ENCODE measurements around the gene BMAL2. TPM values are rescaled to one million over a fixed set of nuclear protein-coding genes. Genes with fewer than 3 reads are reported as not detected.

The BMAL2 gene
- total and polyA plus RNA-seq, 3 experiments from 2014 or later, result 0.10 to 22.4 (median 21.6) TPM

- Histone ChIP-seq H3K27ac (ENCODE audit: low read depth, low read length) (no peak overlapping the region), H3K27me3 (ENCODE audit: insufficient read depth, low read length, poor library complexity, severe bottlenecking) (no peaks in the 10 kb centered on the region), H3K9me3 (ENCODE audit: low read length) (no peaks in the 10 kb centered on the region), H3K4me1 (ENCODE audit: insufficient read depth, low read length) (no peaks in the 10 kb centered on the region), H3K4me3 (ENCODE audit: low read length) (no peak overlapping the region), H3K36me3 (ENCODE audit: insufficient read depth, low read length) (no peaks in the 10 kb centered on the region)
- Mint-ChIP-seq H3K27me3 (peaks cover 10 to 13% of the 10 kb centered on the region in 2 donors), H3K4me1 (no peaks in the 10 kb centered on the region), H3K9me3 (no peaks in the 10 kb centered on the region), H3K36me3 (no peaks in the 10 kb centered on the region), H3K4me3 (no peak overlapping the region), H3K27ac (no peak overlapping the region)
- CTCF ChIA-PET, result no interaction called here
- no peak for DNase-seq
- POLR2A ChIA-PET, result no interaction called here
These were observed 12.7 kb downstream of the BMAL2 start for GRCh38 chr12:27345376-27345775.

DNA sequence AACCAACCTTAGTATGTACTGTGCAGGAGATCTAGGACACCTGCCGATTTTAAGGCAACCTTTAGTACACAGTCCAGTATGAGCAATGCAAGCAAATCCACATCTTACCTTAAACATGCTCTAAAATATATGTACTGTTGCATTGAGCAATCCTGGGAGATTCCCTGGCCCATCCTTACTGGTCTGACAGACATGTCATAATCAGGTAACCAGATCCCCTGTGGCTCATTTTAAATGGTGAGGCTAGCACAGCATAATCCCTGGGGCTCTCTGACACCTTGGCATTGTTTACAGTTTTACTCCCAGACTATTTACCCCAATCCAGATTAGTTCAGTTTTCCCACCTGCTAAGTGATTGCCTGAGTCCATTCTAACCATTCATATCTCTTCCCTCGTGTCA is 15.1 kb downstream of the BMAL2 start:
- Mint-ChIP-seq H3K27me3 (peaks cover 13 to 22% of the 10 kb centered on the region in 2 donors), H3K9me3 (no peaks in the 10 kb centered on the region), H3K36me3 (no peaks in the 10 kb centered on the region), H3K4me3 (no peak overlapping the region), H3K4me1 (no peaks in the 10 kb centered on the region), H3K27ac (no peak overlapping the region)
- Histone ChIP-seq H3K27ac (ENCODE audit: low read depth, low read length) (no peak overlapping the region), H3K27me3 (ENCODE audit: insufficient read depth, low read length, poor library complexity, severe bottlenecking) (no peaks in the 10 kb centered on the region), H3K36me3 (ENCODE audit: insufficient read depth, low read length) (no peaks in the 10 kb centered on the region), H3K9me3 (ENCODE audit: low read length) (no peaks in the 10 kb centered on the region), H3K4me3 (ENCODE audit: low read length) (no peak overlapping the region), H3K4me1 (ENCODE audit: insufficient read depth, low read length) (no peaks in the 10 kb centered on the region)
- DNase-seq, result no peak
- ChIA-PET POLR2A (no interaction called here), CTCF (no interaction called here)

- H3K27ac Mint-ChIP-seq, result no peak overlapping the region
- Histone ChIP-seq H3K4me3 (ENCODE audit: low read length) (no peak overlapping the region), H3K9me3 (ENCODE audit: low read length) (no peaks in the 10 kb centered on the region), H3K27ac (ENCODE audit: low read depth, low read length) (no peak overlapping the region), H3K4me1 (ENCODE audit: insufficient read depth, low read length) (no peaks in the 10 kb centered on the region), H3K36me3 (ENCODE audit: insufficient read depth, low read length) (no peaks in the 10 kb centered on the region), H3K27me3 (ENCODE audit: insufficient read depth, low read length, poor library complexity, severe bottlenecking) (no peaks in the 10 kb centered on the region)
- H3K4me3 Mint-ChIP-seq, result no peak overlapping the region
- POLR2A ChIA-PET, result no interaction called here
- CTCF ChIA-PET, result no interaction called here
- H3K9me3 Mint-ChIP-seq, result no peaks in the 10 kb centered on the region
- peaks cover 10 to 25% of the 10 kb centered on the region in 2 donors for H3K27me3 Mint-ChIP-seq
- no peaks in the 10 kb centered on the region for H3K4me1 Mint-ChIP-seq
- no peak for DNase-seq
- no peaks in the 10 kb centered on the region for H3K36me3 Mint-ChIP-seq
These were observed 18.8 kb downstream of the BMAL2 start for GRCh38 chr12:27351476-27351875.

GRCh38 chr12:27355486-27355885 is 22.9 kb downstream of the BMAL2 start:
- no peaks in the 10 kb centered on the region for H3K27me3 ChIP-seq (ENCODE audit: insufficient read depth, low read length, poor library complexity, severe bottlenecking)
- Mint-ChIP-seq H3K4me1 (no peaks in the 10 kb centered on the region), H3K4me3 (no peak overlapping the region), H3K9me3 (no peaks in the 10 kb centered on the region), H3K27me3 (peaks cover 7 to 27% of the 10 kb centered on the region in 2 donors), H3K27ac (no peak overlapping the region), H3K36me3 (no peaks in the 10 kb centered on the region)
- DNase-seq, result no peak
- H3K4me1 ChIP-seq (ENCODE audit: insufficient read depth, low read length), result no peaks in the 10 kb centered on the region
- no peak overlapping the region for H3K27ac ChIP-seq (ENCODE audit: low read depth, low read length)
- ChIA-PET POLR2A (no interaction called here), CTCF (no interaction called here)
- H3K36me3 ChIP-seq (ENCODE audit: insufficient read depth, low read length), result no peaks in the 10 kb centered on the region
- H3K4me3 ChIP-seq (ENCODE audit: low read length), result no peak overlapping the region
- H3K9me3 ChIP-seq (ENCODE audit: low read length), result no peaks in the 10 kb centered on the region

DNA sequence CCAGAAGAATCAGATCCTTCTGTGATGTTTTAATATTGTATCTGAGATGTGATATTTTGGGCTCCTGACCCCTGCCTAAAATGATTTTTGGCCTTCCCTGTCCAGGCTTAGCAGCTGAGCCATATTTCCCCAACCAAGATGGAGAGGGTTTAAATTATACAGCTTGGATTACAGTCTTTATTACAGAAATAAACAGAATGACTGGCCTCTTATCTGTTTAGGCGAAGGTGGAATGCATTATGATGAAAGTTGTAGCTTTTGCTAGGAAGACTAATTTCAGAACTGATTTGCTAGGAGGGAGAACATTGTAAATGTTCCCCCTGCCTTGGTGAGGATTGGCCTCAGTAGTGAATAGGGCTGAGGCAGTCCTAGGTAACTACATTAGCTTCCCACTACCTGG is 23.3 kb downstream of the BMAL2 start:
- Mint-ChIP-seq H3K27me3 (peaks cover 7 to 27% of the 10 kb centered on the region in 2 donors), H3K4me3 (no peak overlapping the region), H3K27ac (no peak overlapping the region), H3K36me3 (no peaks in the 10 kb centered on the region), H3K4me1 (no peaks in the 10 kb centered on the region), H3K9me3 (no peaks in the 10 kb centered on the region)
- Histone ChIP-seq H3K9me3 (ENCODE audit: low read length) (no peaks in the 10 kb centered on the region), H3K4me3 (ENCODE audit: low read length) (no peak overlapping the region), H3K36me3 (ENCODE audit: insufficient read depth, low read length) (no peaks in the 10 kb centered on the region), H3K27ac (ENCODE audit: low read depth, low read length) (no peak overlapping the region), H3K27me3 (ENCODE audit: insufficient read depth, low read length, poor library complexity, severe bottlenecking) (no peaks in the 10 kb centered on the region), H3K4me1 (ENCODE audit: insufficient read depth, low read length) (no peaks in the 10 kb centered on the region)
- ChIA-PET CTCF (no interaction called here), POLR2A (no interaction called here)
- DNase-seq, result no peak

DNA sequence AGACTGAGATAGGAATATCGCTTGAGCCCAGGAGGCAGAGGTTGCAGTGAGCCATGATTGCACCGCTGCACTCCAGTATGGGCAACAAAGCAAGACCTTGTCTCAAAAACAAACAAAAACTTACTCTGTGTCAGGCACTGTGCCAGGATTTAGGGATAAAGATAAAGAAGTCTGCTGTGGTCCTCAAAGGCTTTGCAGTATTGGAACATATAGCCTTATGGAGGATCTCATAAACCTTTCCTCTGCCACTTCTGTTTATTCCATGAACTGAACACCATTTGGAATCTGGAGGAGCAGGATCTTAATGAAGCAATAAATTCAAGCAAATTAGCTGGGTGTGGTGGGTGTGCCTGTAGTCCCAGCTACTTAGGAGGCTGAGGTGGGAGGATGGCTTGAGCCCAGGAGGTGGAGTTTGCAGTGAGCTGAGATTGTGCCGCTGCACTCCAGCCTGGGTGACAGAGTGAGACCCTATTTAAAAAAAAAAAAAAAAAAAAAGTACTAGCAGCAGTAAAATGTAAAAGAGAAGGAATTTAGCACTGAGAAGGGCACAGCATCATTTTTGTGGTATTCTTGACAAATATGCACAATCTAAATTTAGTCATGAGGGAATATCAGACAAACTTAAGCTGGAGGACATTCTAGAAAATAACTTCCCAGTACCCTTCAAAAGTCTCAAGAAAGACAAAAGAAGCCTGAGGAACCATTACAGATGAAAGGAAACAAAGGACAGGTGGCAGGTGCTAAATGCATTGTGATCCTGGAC is 27.1 kb downstream of the BMAL2 start:
- no peak overlapping the region for H3K4me3 Mint-ChIP-seq
- H3K27ac ChIP-seq (ENCODE audit: low read depth, low read length), result no peak overlapping the region
- H3K9me3 Mint-ChIP-seq, result peaks cover 0 to 2% (median 0%) of the 10 kb centered on the region in 5 donors
- H3K27ac Mint-ChIP-seq, result no peak overlapping the region
- no peaks in the 10 kb centered on the region for H3K9me3 ChIP-seq (ENCODE audit: low read length)
- H3K4me3 ChIP-seq (ENCODE audit: low read length), result no peak overlapping the region
- ChIA-PET CTCF (no interaction called here), POLR2A (no interaction called here)
- H3K4me1 Mint-ChIP-seq, result no peaks in the 10 kb centered on the region
- no peaks in the 10 kb centered on the region for H3K4me1 ChIP-seq (ENCODE audit: insufficient read depth, low read length)
- H3K27me3 Mint-ChIP-seq, result peaks cover 4 to 21% of the 10 kb centered on the region in 2 donors
- no peaks in the 10 kb centered on the region for H3K36me3 Mint-ChIP-seq
- no peak for DNase-seq
- H3K27me3 ChIP-seq (ENCODE audit: insufficient read depth, low read length, poor library complexity, severe bottlenecking), result no peaks in the 10 kb centered on the region
- H3K36me3 ChIP-seq (ENCODE audit: insufficient read depth, low read length), result no peaks in the 10 kb centered on the region

DNA sequence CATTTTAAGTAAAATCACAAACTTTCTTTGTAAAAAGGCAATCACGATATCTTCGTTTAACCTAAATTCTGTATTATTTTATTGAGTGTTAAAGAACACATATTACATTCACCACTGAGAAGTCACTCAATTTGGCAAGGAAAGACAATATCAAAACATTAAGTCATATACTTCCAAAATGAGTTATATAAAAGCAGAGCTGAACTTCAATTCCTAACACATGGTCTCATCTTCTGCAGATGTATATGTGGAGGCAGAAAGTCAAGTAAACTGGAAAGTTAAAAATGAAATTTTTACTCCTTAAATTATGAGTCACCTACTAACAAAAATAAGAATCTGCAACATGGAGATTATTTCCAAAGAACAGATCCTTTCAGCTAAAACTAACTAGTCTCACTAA is 28.7 kb downstream of the BMAL2 start:
- peaks cover 4 to 15% of the 10 kb centered on the region in 2 donors for H3K27me3 Mint-ChIP-seq
- POLR2A ChIA-PET, result no interaction called here
- CTCF ChIA-PET, result no interaction called here

DNA sequence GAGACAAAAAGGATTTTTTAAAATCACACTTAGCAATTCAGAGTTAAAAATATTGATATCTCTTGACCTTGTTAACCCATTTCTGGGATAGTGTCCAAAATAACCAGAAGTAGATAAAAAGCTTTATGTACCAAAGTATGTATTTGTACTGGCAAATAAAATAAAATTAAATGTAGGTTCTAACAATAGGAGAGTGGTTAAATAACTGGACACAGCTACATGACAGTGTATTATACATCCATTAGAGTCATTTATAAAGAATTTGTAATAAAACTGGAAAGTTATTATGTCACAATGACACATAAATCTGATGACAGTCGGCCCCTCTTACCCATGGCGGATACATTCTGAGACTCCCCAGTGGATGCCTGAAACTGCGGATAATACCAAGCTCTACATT is 34.0 kb downstream of the BMAL2 start:
- no peaks in the 10 kb centered on the region for H3K36me3 ChIP-seq (ENCODE audit: insufficient read depth, low read length)
- ChIA-PET POLR2A (no interaction called here), CTCF (no interaction called here)
- H3K27ac ChIP-seq (ENCODE audit: low read depth, low read length), result no peak overlapping the region
- H3K27ac Mint-ChIP-seq, result no peak overlapping the region
- no peak overlapping the region for H3K4me3 Mint-ChIP-seq
- no peaks in the 10 kb centered on the region for H3K27me3 ChIP-seq (ENCODE audit: insufficient read depth, low read length, poor library complexity, severe bottlenecking)
- no peaks in the 10 kb centered on the region for H3K4me1 Mint-ChIP-seq
- H3K27me3 Mint-ChIP-seq, result peaks cover 4 to 31% of the 10 kb centered on the region in 2 donors
- no peaks in the 10 kb centered on the region for H3K4me1 ChIP-seq (ENCODE audit: insufficient read depth, low read length)
- H3K9me3 Mint-ChIP-seq, result peaks cover 0 to 2% (median 0%) of the 10 kb centered on the region in 5 donors
- H3K4me3 ChIP-seq (ENCODE audit: low read length), result no peak overlapping the region
- DNase-seq, result no peak
- no peaks in the 10 kb centered on the region for H3K36me3 Mint-ChIP-seq
- no peaks in the 10 kb centered on the region for H3K9me3 ChIP-seq (ENCODE audit: low read length)

More for the DNA sequence above, 28.7 kb downstream of the BMAL2 start:
- DNase-seq, result no peak
- no peaks in the 10 kb centered on the region for H3K4me1 ChIP-seq (ENCODE audit: insufficient read depth, low read length)
- no peaks in the 10 kb centered on the region for H3K36me3 ChIP-seq (ENCODE audit: insufficient read depth, low read length)
- H3K36me3 Mint-ChIP-seq, result no peaks in the 10 kb centered on the region
- no peak overlapping the region for H3K4me3 ChIP-seq (ENCODE audit: low read length)
- no peak overlapping the region for H3K27ac ChIP-seq (ENCODE audit: low read depth, low read length)
- H3K27ac Mint-ChIP-seq, result no peak overlapping the region
- H3K4me3 Mint-ChIP-seq, result no peak overlapping the region
- no peaks in the 10 kb centered on the region for H3K9me3 ChIP-seq (ENCODE audit: low read length)
- H3K4me1 Mint-ChIP-seq, result no peaks in the 10 kb centered on the region
- no peaks in the 10 kb centered on the region for H3K27me3 ChIP-seq (ENCODE audit: insufficient read depth, low read length, poor library complexity, severe bottlenecking)
- H3K9me3 Mint-ChIP-seq, result peaks cover 0 to 2% (median 0%) of the 10 kb centered on the region in 5 donors
